IPS-18c (cell line): ENCODE results near the gene GHSR.
A peak's percentile ranks its signal among the peaks of the same experiment; 100 is the strongest.
"Not testable (repeated sequence)": the region's sequence is repeated elsewhere in the genome, so short reads cannot be mapped to it uniquely, and the experiment has no call there.

Experiments
- H3K4me3 ChIP-seq: 2 replicates; pipeline ENCODE4 v1.7.0; 2013; ENCODE audit warnings: low read depth, mild to moderate bottlenecking, low read length, moderate library complexity; ENCODE audit not compliant: insufficient read depth
- H3K9me3 ChIP-seq: one replicate; pipeline ENCODE4 v1.6.1; 2013; ENCODE audit warnings: mild to moderate bottlenecking, low read length, moderate library complexity; ENCODE audit not compliant: control insufficient read depth, insufficient read depth

The GHSR gene

DNA sequence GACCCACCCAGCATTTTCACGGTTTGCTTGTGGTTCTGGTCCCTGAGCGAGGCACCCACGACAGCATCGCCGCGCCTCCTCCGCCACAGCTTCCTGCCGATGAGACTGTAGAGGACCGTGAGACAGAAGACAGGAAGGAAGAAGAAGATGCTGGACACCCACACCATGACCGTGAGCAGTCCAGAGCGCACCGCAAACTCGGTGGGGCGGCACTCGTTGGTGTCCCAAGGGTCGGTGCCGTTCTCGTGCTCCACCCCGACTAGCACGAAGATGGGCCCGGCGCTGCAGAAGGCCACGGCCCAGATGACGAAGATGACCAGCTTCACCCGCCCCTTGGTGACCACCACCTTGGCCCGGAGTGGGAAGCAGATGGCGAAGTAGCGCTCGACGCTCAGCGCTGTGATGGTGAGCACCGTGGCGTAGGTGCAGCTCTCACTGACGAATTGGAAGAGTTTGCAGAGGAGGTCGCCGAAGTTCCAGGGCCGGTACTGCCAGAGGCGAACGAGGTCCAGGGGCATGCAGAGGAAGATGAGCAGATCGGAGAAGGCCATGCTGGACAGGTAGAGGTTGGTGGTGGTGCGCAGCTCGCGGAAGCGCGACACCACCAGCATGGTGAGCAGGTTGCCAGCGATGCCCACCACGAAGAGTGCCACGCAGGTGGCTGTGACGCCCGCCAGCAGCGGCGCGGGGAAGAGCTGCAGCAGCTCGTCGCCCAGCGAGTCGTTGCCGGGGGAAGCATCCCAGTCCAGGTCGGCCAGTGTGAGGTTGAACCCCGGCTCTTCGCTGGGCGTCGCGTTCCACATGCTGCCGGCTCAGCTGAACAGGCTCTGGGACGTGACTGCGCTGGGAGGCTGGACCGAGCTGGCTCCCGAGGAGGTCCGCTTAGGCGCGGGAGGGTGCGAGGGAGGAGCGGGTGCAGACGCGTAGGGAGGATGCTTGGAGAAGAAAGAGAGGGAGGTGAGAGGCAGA is at the start of gene GHSR:
Gene GHSR, minus strand, starts transcription at position 846 of the 969 bp plus-strand sequence. Its CDS starts 43 bp downstream, at position 803.
- peak within 1 kb of the TSS; percentile 17 for H3K4me3 ChIP-seq

DNA sequence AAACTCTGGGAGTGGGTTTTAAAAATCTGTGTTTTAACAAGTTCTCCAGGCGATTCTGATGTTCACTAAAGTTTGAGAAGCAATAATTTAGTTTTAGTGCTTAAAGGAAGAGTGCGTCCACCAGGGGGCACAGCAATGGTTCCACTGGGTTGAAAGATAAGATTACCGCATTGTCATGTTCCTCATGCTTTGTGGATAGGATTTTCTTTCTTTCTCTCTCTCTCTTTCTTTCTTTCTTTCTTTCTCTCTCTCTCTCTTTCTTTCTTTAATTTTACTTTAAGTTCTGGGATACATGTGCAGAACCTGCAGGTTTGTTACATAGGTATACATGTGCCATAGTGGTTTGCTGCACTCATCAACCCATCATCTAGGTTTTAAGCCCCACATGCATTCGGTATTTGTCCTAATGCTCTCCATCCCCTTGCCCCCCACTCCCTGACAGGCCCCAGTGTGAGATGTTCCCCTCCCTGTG is 42.0 kb upstream of the GHSR start:
- not testable (repeated sequence) for H3K4me3 ChIP-seq

More for the DNA sequence above, at the start of gene GHSR:
- H3K9me3 ChIP-seq, result no peaks in the 10 kb centered on the region

GRCh38 chr3:172478116-172478515 is 29.9 kb upstream of the GHSR start:
- H3K4me3 ChIP-seq, result no peak overlapping the region

More for the DNA sequence above, 42.0 kb upstream of the GHSR start:
- not testable (repeated sequence) for H3K9me3 ChIP-seq

GRCh38 chr3:172476347-172476746 is 28.1 kb upstream of the GHSR start:
- Histone ChIP-seq H3K4me3 (no peak overlapping the region), H3K9me3 (no peaks in the 10 kb centered on the region)

More at GRCh38 chr3:172478116-172478515, 29.9 kb upstream of the GHSR start:
- H3K9me3 ChIP-seq, result no peaks in the 10 kb centered on the region

- no peaks in the 10 kb centered on the region for H3K9me3 ChIP-seq
- no peak overlapping the region for H3K4me3 ChIP-seq
These were observed 27.4 kb upstream of the GHSR start for GRCh38 chr3:172475703-172476102.

- H3K9me3 ChIP-seq, result no peaks in the 10 kb centered on the region
- H3K4me3 ChIP-seq, result no peak overlapping the region
These were observed 23.6 kb upstream of the GHSR start for GRCh38 chr3:172471903-172472302.

DNA sequence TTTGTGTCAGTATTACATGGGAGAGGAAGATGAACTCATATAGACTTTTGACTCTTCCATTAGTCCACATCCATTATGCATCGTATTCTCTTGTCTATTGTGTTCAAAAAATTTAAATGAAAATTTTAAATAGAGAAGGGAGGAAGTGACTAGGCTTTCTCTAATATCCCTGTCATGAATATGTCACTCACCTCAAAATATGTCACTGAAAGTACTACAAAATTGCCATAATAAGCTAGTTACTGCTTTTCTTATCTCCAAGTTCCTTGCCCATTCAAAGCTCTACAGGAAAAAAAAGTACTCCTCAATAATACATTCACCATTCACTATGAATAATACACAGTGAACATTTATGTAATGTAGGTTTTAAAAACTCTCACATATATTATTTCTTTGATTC is 22.3 kb upstream of the GHSR start:
- H3K4me3 ChIP-seq, result no peak overlapping the region

DNA sequence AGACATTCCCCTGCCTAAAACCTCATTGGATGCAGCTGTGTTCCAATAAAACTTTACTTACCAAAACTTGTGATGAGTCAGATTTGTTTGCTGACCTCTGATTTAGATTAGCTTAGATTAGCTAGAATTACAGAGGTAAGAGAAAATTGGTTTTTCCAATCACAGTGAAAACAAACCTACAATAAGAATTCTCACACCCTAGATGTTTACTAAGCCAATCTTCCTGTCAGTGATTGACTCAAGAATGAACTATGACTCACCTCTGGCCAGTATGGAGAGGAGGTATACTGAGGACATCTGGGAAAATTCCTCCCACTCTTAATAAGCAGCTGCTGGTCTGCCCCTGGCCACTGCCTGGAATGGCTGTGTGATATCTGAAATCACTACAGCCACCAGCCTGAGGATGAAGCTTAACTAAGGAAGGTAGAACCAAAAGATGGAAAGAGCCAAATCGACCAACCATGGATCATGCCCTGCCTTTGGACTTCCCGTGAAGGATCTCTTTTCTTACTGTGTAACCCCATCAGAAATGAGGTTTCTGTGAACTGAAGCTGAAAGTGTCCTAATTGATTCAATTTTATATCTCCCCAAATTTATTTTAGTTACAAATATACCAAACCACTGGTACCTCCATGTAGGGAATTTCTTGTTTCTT is 19.0 kb upstream of the GHSR start:
- no peak overlapping the region for H3K4me3 ChIP-seq
- no peaks in the 10 kb centered on the region for H3K9me3 ChIP-seq

More for the DNA sequence above, 22.3 kb upstream of the GHSR start:
- H3K9me3 ChIP-seq, result no peaks in the 10 kb centered on the region

DNA sequence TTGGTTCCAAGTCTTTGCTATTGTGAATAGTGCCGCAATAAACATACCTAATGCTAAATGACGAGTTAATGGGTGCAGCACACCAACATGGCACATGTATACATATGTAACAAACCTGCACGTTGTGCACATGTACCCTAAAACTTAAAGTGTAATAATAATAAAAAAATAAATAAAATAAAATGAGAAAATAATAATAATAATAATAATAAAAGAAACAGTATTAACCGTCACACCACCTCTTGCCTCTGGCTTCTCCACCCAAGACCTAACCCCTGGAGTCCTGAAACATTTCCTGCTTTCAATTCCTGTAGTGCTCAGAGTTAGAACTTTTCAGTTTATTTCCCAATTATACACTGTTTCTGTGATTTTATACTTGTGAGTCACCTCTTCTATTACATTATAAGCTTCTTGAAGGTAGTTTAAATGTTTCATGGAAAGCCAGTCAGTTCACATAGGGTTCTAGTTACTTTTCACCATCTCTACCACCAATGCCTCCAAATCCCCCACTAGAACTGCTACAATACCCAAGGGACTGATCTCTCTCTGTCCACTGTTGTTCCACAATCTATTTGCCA is 18.4 kb upstream of the GHSR start:
- H3K4me3 ChIP-seq, result no peak overlapping the region
- no peaks in the 10 kb centered on the region for H3K9me3 ChIP-seq

DNA sequence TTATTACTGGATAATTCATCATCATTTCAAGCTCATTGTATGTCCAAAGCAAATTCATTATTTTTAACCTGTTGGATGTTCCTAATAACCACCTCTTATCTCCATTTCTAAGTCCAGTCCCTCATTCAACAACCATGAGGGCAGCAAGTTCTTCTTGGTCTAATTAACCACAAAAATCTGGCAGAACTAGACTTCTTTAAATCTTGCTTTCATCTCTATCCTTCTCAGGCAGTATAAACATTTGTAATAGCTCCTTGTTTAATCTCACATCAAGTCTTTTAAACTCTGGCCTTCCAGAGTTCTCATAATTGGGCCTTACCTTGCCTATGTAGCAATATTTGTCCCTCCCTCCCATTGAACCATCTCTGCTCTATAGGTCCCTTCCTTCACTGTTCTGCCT is 17.0 kb upstream of the GHSR start:
- no peak overlapping the region for H3K4me3 ChIP-seq
- H3K9me3 ChIP-seq, result no peaks in the 10 kb centered on the region

DNA sequence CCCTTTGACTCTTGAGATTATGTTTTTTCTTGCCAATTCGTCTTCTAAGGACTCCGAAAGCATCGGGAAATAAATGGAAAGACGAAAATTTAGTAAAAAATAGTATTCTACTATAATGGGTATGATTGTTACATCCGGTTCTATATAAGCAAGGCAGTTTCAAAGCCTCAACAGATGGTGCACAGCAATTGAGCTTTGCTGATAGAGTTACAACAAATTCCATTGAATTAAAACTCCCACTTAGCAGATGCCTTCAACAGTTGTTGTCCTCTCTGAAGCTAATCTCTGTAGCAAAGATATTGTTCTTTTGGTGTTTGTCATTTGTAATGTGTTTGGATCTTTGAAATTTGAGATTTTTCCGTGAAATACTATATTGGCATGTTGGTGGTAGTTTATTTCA is 16.1 kb upstream of the GHSR start:
- no peak overlapping the region for H3K4me3 ChIP-seq
- no peaks in the 10 kb centered on the region for H3K9me3 ChIP-seq

GRCh38 chr3:172461530-172462138 is 13.4 kb upstream of the GHSR start:
- H3K4me3 ChIP-seq, result no peak overlapping the region
- no peaks in the 10 kb centered on the region for H3K9me3 ChIP-seq

- Histone ChIP-seq H3K9me3 (no peaks in the 10 kb centered on the region), H3K4me3 (no peak overlapping the region)
These were observed 8.1 kb upstream of the GHSR start for GRCh38 chr3:172456404-172456803.

GRCh38 chr3:172454180-172454579 is 5.9 kb upstream of the GHSR start:
- Histone ChIP-seq H3K9me3 (no peaks in the 10 kb centered on the region), H3K4me3 (no peak overlapping the region)

- peak overlapping the region; percentile 17 for H3K4me3 ChIP-seq
- H3K9me3 ChIP-seq, result no peaks in the 10 kb centered on the region
These were observed 1.4 kb upstream of the GHSR start for GRCh38 chr3:172449466-172450149.

DNA sequence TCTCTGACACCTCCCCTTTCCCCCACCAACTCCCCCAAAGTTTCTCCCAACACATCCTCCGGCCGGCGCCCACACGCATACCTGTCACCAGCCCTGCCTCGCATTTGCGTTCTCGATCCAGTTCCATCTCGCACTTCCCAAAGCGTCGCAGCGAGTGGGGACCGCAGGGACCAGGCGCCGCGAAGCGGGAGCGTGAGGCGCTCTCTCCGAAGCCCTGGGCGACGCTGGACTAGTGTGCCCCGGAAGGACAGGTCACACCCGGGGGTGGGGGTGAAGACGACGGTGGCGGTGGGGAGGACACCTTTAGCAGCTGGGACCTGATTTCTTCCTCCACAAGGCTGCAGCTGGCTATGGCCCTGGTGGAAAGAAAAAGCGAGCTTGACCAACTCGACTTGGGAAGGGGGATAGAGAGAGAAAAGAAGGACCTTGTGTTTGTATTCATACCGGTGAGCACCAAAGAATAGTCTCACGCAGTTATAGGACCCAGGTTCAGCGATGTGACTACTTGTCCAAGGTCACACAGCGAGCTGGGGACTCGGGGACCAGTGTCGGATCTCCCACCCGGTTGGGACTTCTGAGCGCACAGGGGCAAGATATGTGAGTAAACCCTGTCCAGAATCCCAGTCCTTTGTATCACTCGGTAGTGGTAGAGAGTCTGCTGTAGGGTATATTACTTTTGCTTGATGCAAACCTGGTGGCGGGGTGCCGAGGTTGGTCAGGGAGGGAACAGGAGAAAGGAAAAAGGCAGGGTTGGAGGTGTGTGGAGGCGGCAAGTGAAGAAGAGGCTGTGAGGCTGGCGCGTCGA is 607 bp upstream of the GHSR start:
- H3K9me3 ChIP-seq, result no peaks in the 10 kb centered on the region
- peak overlapping the region; percentile 17 for H3K4me3 ChIP-seq
